Activated CD8-positive, alpha-beta T cell treated with anti-CD3 and anti-CD28 coated beads, Interleukin-2, amount 10 ng/mL, durations not matched to agents 7 days and 5 days (primary cell): ENCODE results near the gene DDX49. TPM values are rescaled to one million over a fixed set of nuclear protein-coding genes. Genes with fewer than 3 reads are reported as not detected.

Source experiments
- ATAC-seq: fragments of 150-1000 bp; cut with Tn5 transposase; one replicate; pipeline ENCODE4 v1.10.0; 2021; ENCODE audit warnings: moderate library complexity
- CTCF ChIA-PET: fragments of 350-600 bp; sonication (Branson Sonifier 250); formaldehyde crosslinking; loops from one replicate; lab custom pipeline; 2021; ENCODE audit warnings: antibody characterized with exemption; lab: Charles Lee
- POLR2A ChIA-PET: fragments of 350-600 bp; sonication (Branson Sonifier 250); formaldehyde crosslinking; loops from one replicate; lab custom pipeline; 2021; ENCODE audit warnings: antibody characterized with exemption; lab: Charles Lee
- DNase-seq: peaks from one replicate; pipeline ENCODE4 v3.0.0-alpha.2; 2020
- H3K27ac Mint-ChIP-seq: one replicate; pipeline ENCODE4 v1.8.0; 2021; ENCODE audit warnings: mild to moderate bottlenecking, mixed read lengths
- H3K27me3 Mint-ChIP-seq: one replicate; pipeline ENCODE4 v1.8.0; 2021; ENCODE audit warnings: low read depth, mixed read lengths
- H3K36me3 Mint-ChIP-seq: one replicate; pipeline ENCODE4 v1.8.0; 2021; ENCODE audit warnings: low read depth, mixed read lengths
- H3K4me1 Mint-ChIP-seq: one replicate; pipeline ENCODE4 v1.8.0; 2021; ENCODE audit warnings: low read depth, mixed read lengths
- H3K4me3 Mint-ChIP-seq: one replicate; pipeline ENCODE4 v1.8.0; 2021; ENCODE audit warnings: mild to moderate bottlenecking, mixed read lengths
- H3K9me3 Mint-ChIP-seq: one replicate; pipeline ENCODE4 v1.8.0; 2022; ENCODE audit warnings: mixed read lengths; ENCODE audit not compliant: insufficient read depth
- total RNA-seq, 2 experiments: library from RNA; stranded (reverse); gene quantifications; one replicate each; pipeline ENCODE4 v1.2.3, GENCODE V29; 2021

The DDX49 gene
- total RNA-seq, 2 experiments from 2014 or later = 56.1 to 57.3 TPM

DNA sequence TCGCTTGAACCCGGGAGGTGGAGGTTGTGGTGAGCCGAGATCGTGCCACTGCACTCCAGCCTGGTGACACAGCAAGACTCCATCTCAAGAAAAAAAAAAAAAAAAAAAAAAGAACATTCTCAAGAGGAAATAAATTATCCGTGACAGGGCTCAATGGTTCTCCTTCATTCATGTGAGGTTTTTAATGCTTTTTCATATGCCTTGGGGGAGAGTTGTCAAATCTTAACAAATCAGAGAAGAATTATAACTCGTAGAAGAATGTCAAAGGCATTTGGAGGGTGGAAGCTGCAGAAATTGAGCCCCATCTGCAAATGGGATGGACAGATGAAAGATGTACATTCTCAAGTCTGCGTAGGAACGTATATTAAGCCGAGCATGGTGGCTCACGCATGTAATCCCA is 56.4 kb downstream of the DDX49 start:
- POLR2A ChIA-PET = interaction anchor here (0.7 kb wide), 1 partner anchor 460 kb away, joined by 3 read pairs; no protein-coding TSS in a partner anchor
- no peak for DNase-seq
- no peaks in the 10 kb centered on the region for H3K36me3 Mint-ChIP-seq
- no peak overlapping the region for H3K4me3 Mint-ChIP-seq
- H3K27ac Mint-ChIP-seq = no peak overlapping the region
- H3K27me3 Mint-ChIP-seq = no peaks in the 10 kb centered on the region
- ATAC-seq = no peak
- no peaks in the 10 kb centered on the region for H3K9me3 Mint-ChIP-seq
- CTCF ChIA-PET = no interaction called here
- peaks cover 4% of the 10 kb centered on the region for H3K4me1 Mint-ChIP-seq

Other genes starting within 250 kb of the DDX49 start
- 1 to 10 TPM; 7.0 to 8.0 TPM for gene CRTC1, start 236.0 kb upstream of the DDX49 start, total RNA-seq
- gene COMP, start 128.4 kb upstream of the DDX49 start, total RNA-seq = not detected
- 10 to 100 TPM; 81.8 to 84.0 TPM for gene UPF1, start 87.8 kb upstream of the DDX49 start, total RNA-seq
- not detected for gene CERS1, start 23.6 kb upstream of the DDX49 start, total RNA-seq
- gene COPE, start 328 bp upstream of the DDX49 start, total RNA-seq = 100 to 1,000 TPM; 248 to 264 TPM
- gene HOMER3, start 21.5 kb downstream of the DDX49 start, total RNA-seq = not detected
- gene SUGP2, start 113.8 kb downstream of the DDX49 start, total RNA-seq = 100 to 1,000 TPM; 123 to 124 TPM
- gene ARMC6, start 113.9 kb downstream of the DDX49 start, total RNA-seq = 10 to 100 TPM; 33.4 to 35.4 TPM
- 10 to 100 TPM; 20.1 to 20.2 TPM for gene SLC25A42, start 144.3 kb downstream of the DDX49 start, total RNA-seq
- 10 to 100 TPM; 20.3 to 22.8 TPM for gene TMEM161A, start 218.8 kb downstream of the DDX49 start, total RNA-seq